PC-3 (cell line): Measurements from ENCODE around the gene TRIM26. TPM values are rescaled to one million over a fixed set of nuclear protein-coding genes. Genes with fewer than 3 reads are reported as not detected.

Experiments used
- ATAC-seq: fragments of 200-7000 bp; cut with Tn5 transposase; 2 replicates; pipeline ENCODE4 v1.9.1; 2020; ENCODE audit warnings: mild to moderate bottlenecking, moderate library complexity
- BruUV-seq: library from RNA; stranded (reverse); fragments of 400-500 nt; replicated peaks from 2 replicates; lab custom pipeline; 2021; lab: Mats Ljungman, UMichigan
- CTCF ChIA-PET: fragments of 300-600 bp; sonication (Branson Sonifier 250); formaldehyde crosslinking; loops from one replicate; lab custom pipeline; 2022; ENCODE audit warnings: antibody characterized with exemption; lab: Charles Lee
- POLR2A ChIA-PET: fragments of 300-600 bp; sonication (Branson Sonifier 250); formaldehyde crosslinking; loops from one replicate; lab custom pipeline; 2022; ENCODE audit warnings: antibody characterized with exemption; ENCODE audit not compliant: unreplicated experiment; lab: Charles Lee
- DNase-seq: peaks from one replicate; pipeline ENCODE4 v3.0.0-alpha.2; 2015
- H2AFZ ChIP-seq: fragments of 300-600 bp; sonication (generic); 2 replicates; pipeline ENCODE4 v1.6.0; 2016; ENCODE audit warnings: antibody characterized with exemption, low read length
- H3F3A ChIP-seq: fragments of 300-600 bp; sonication (generic); one replicate; pipeline ENCODE4 v1.6.0; 2017; ENCODE audit warnings: antibody characterized with exemption, low read length, control low read depth, mild to moderate bottlenecking; ENCODE audit not compliant: unreplicated experiment
- H3K27ac ChIP-seq: fragments of 300-600 bp; sonication (generic); 2 replicates; pipeline ENCODE4 v1.5.1; 2016; ENCODE audit warnings: mild to moderate bottlenecking, low read length
- H3K27me3 ChIP-seq: fragments of 300-600 bp; sonication (generic); 2 replicates; pipeline ENCODE4 v1.6.1; 2016; ENCODE audit warnings: low read length, mixed read lengths
- H3K36me3 ChIP-seq: fragments of 300-600 bp; sonication (generic); 2 replicates; pipeline ENCODE4 v1.6.1; 2016; ENCODE audit warnings: low read depth, mixed run types, low read length, mixed read lengths
- H3K4me1 ChIP-seq: fragments of 300-600 bp; sonication (generic); 2 replicates; pipeline ENCODE4 v1.5.1; 2016; ENCODE audit warnings: low read length; ENCODE audit not compliant: insufficient read depth
- H3K4me2 ChIP-seq: fragments of 300-600 bp; sonication (generic); 2 replicates; pipeline ENCODE4 v1.6.0; 2016; ENCODE audit warnings: low read length
- H3K4me3 ChIP-seq: fragments of 300-600 bp; sonication (generic); 2 replicates; pipeline ENCODE4 v1.5.1; 2016; ENCODE audit warnings: mild to moderate bottlenecking, low read length, mixed read lengths
- H3K79me2 ChIP-seq: fragments of 300-600 bp; sonication (generic); 2 replicates; pipeline ENCODE4 v1.6.1; 2017; ENCODE audit warnings: low read length, mixed read lengths
- H3K9ac ChIP-seq: fragments of 300-600 bp; sonication (generic); 2 replicates; pipeline ENCODE4 v1.6.0; 2016; ENCODE audit warnings: mild to moderate bottlenecking, low read length
- H3K9me2 ChIP-seq: fragments of 300-600 bp; sonication (generic); replicated peaks from 2 replicates; pipeline ENCODE4 v1.6.1; 2016; ENCODE audit warnings: mixed run types, low read length, mixed read lengths
- H3K9me3 ChIP-seq: fragments of 300-600 bp; sonication (generic); 2 replicates; pipeline ENCODE4 v1.6.1; 2016; ENCODE audit warnings: low read length, mixed read lengths
- H4K20me1 ChIP-seq: fragments of 300-600 bp; sonication (generic); 2 replicates; pipeline ENCODE4 v1.6.1; 2016; ENCODE audit warnings: low read length, mixed read lengths
- CTCF ChIP-seq: fragments of 300-600 bp; sonication (generic); conservative IDR thresholded peaks from 2 replicates; pipeline ENCODE4 v1.5.1; 2017; ENCODE audit warnings: antibody characterized with exemption, low read depth, mild to moderate bottlenecking, low read length
- EZH2 ChIP-seq: fragments of 300-600 bp; sonication (generic); IDR thresholded peaks from one replicate; pipeline ENCODE4 v1.6.1; 2017; ENCODE audit warnings: antibody characterized with exemption, mild to moderate bottlenecking, low read length; ENCODE audit not compliant: unreplicated experiment
- EZH2phosphoT487 ChIP-seq: fragments of 300-600 bp; sonication (generic); IDR thresholded peaks from 2 replicates; pipeline ENCODE4 v1.6.1; 2018; ENCODE audit warnings: mild to moderate bottlenecking, antibody characterized with exemption, low read length, borderline replicate concordance
- intact Hi-C: fragments of 100-400 bp; cut with micrococcal nuclease; formaldehyde crosslinking; loops from 2 replicates; pipeline ENCODE4 v1.9.0; 2023
- total RNA-seq: library from RNA; depleted of rRNA; stranded (reverse); fragments of >200 nt; gene quantifications from 2 replicates; pipeline ENCODE4 v1.2.3, GENCODE V29; 2014

Gene TRIM26
- total RNA-seq, 1 experiment from 2014 or later: 48.1 TPM

- H3K27me3 ChIP-seq: no peaks in the 10 kb centered on the region
- DNase-seq (no peak), ATAC-seq (no peak)
- intact Hi-C loops: no loop called here
- peaks cover 1% of the 10 kb centered on the region for H3F3A ChIP-seq
- no peak overlapping the region for H3K9ac ChIP-seq
- H3K79me2 ChIP-seq: no peaks in the 10 kb centered on the region
- H3K4me3 ChIP-seq: no peak overlapping the region
- ChIA-PET CTCF (no interaction called here), POLR2A (no interaction called here)
- H3K27ac ChIP-seq: no peak overlapping the region
- BruUV-seq: no TSS peak
- H3K4me2 ChIP-seq: no peak overlapping the region
- H3K9me2 ChIP-seq: no peaks in the 10 kb centered on the region
- H3K4me1 ChIP-seq: peaks cover 19% of the 10 kb centered on the region
- H3K9me3 ChIP-seq: no peaks in the 10 kb centered on the region
- TF ChIP-seq EZH2phosphoT487 (no peak), EZH2 (no peak), CTCF (no peak)
- no peaks in the 10 kb centered on the region for H4K20me1 ChIP-seq
- no peaks in the 10 kb centered on the region for H3K36me3 ChIP-seq
- H2AFZ ChIP-seq: no peak overlapping the region
Observed at GRCh38 chr6:30160008-30160784, 53.0 kb downstream of the TRIM26 start.

DNA sequence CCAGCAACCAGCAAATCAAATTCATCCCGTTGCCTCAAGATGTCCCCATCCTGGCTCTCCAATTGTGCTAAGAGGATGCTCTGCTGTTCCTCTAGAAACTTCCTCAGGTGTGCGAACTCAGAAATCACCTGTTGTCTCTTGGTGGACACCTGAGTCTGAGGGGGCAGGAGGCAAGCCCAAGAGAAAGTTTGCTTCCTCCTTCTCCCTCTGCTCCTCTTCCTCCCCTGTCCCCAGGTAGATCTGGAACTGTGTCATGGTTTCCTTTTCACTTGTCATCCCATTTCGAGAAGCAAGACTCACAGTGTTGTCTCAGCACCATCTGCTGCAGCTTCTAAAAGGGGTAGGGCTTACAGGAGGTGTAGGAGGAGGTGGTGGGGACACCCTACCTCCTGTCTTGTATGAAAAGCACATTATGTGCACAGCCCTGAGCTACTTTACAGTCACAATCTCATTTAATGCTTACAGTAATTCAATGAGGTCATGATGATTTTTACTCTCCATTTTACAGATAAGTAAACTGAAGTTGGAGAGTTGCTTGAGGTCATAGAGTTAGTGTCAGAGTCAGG is 54.6 kb downstream of the TRIM26 start:
- POLR2A ChIA-PET: no interaction called here

More for the DNA sequence above, 54.6 kb downstream of the TRIM26 start:
- CTCF ChIA-PET: no interaction called here
- H3K36me3 ChIP-seq: no peaks in the 10 kb centered on the region
- H3F3A ChIP-seq: peaks cover 5% of the 10 kb centered on the region
- no peaks in the 10 kb centered on the region for H3K9me2 ChIP-seq
- no peaks in the 10 kb centered on the region for H4K20me1 ChIP-seq
- no peaks in the 10 kb centered on the region for H3K9me3 ChIP-seq
- no peak for DNase-seq
- no peaks in the 10 kb centered on the region for H3K79me2 ChIP-seq
- H3K4me2 ChIP-seq: no peak overlapping the region
- no peak overlapping the region for H2AFZ ChIP-seq
- intact Hi-C loops: no loop called here
- no TSS peak for BruUV-seq
- ATAC-seq: no peak
- no peak overlapping the region for H3K4me3 ChIP-seq
- peaks cover 32% of the 10 kb centered on the region for H3K4me1 ChIP-seq
- H3K9ac ChIP-seq: no peak overlapping the region
- TF ChIP-seq EZH2 (no peak), EZH2phosphoT487 (no peak), CTCF (no peak)
- H3K27me3 ChIP-seq: no peaks in the 10 kb centered on the region
- no peak overlapping the region for H3K27ac ChIP-seq
